Sigmoid colon (tissue), 3 donors: ENCODE measurements around the gene CKB.

Source experiments
- CTCF ChIP-seq, 4 experiments: fragments of 450-650 bp in 3 of 4; fragments of 200-600 bp in 1 of 4; IDR thresholded peaks; one replicate each; pipeline ENCODE4 v1.5.1; 2016 to 2019; ENCODE audit warnings: antibody characterized with exemption in 4 of 4, mild to moderate bottlenecking in 3 of 4, moderate library complexity in 2 of 4
- POLR2A ChIP-seq, 2 donors: fragments of 450-650 bp; IDR thresholded peaks; one replicate each; pipeline ENCODE4 v1.6.1; 2016; ENCODE audit warnings: antibody characterized with exemption in 2 of 2, mild to moderate bottlenecking in 2 of 2, moderate library complexity in 2 of 2

GRCh38 chr14:103508521-103509329, 13.9 kb downstream of the CKB start:
- no peak for TF ChIP-seq CTCF (IDR thresholded peaks at IDR 0.05)
- no peak for TF ChIP-seq POLR2A (IDR thresholded peaks at IDR 0.05)
